Left colon (tissue), 2 donors: ENCODE results near the gene NT5DC4. TPM values are rescaled to one million over a fixed set of nuclear protein-coding genes. Genes with fewer than 3 reads are reported as not detected.
A peak's percentile ranks its signal among the peaks of the same experiment; 100 is the strongest.
"Not testable (repeated sequence)": the region's sequence is repeated elsewhere in the genome, so short reads cannot be mapped to it uniquely, and the experiment has no call there.

Experiments used
- ATAC-seq: fragments of 200-7000 bp; cut with Tn5 transposase; one replicate; pipeline ENCODE4 v1.9.1; 2020; ENCODE audit warnings: mild to moderate bottlenecking, moderate library complexity
- DNase-seq, 2 donors: peaks; one replicate each; pipeline ENCODE4 v3.0.0-alpha.2; 2020
- intact Hi-C, 2 donors: fragments of 100-400 bp; cut with DNase I in 1 of 2; cut with micrococcal nuclease in 1 of 2; formaldehyde crosslinking; loops; one replicate each; pipeline versions ENCODE4 v1.11.2 to v1.14.0; 2022; cut with DNase I, micrococcal nuclease
- total RNA-seq, 2 donors: library from RNA; stranded (reverse); fragmentation: NEBNext Ultra II Directional; extraction: Animal tissue kit (Norgen Biotek cat#: 25700); gene quantifications; one replicate each; pipeline ENCODE4 v1.2.1, GENCODE V29; 2021
- donor health status: DM: no; HTN: no; CAD: no.
- donor health status: DM: yes; HTN: yes; CAD: no.

The NT5DC4 gene
- total RNA-seq, 2 donors from 2014 or later = not detected

DNA sequence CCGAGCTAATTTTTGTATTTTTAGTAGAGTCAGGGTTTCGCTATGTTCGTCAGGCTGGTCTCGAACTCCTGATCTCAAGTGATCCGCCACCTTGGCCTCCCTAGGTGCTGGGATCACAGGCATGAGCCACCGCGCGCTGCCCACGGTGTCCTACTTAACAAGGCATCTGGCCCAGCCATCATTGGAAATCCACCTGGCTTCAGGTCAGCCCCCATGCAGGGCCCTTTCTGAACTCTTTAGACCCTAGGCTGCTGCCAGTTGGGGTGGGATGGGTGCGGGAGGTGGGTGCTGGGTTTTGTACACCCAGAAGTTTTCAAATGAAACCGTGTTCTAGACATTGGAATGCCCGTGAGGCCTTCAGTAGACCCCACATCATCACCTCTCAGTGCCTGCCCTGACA, 26.6 kb upstream of the NT5DC4 start:
- no peak for DNase-seq
- intact Hi-C loops = no loop called here
- no peak for ATAC-seq

DNA sequence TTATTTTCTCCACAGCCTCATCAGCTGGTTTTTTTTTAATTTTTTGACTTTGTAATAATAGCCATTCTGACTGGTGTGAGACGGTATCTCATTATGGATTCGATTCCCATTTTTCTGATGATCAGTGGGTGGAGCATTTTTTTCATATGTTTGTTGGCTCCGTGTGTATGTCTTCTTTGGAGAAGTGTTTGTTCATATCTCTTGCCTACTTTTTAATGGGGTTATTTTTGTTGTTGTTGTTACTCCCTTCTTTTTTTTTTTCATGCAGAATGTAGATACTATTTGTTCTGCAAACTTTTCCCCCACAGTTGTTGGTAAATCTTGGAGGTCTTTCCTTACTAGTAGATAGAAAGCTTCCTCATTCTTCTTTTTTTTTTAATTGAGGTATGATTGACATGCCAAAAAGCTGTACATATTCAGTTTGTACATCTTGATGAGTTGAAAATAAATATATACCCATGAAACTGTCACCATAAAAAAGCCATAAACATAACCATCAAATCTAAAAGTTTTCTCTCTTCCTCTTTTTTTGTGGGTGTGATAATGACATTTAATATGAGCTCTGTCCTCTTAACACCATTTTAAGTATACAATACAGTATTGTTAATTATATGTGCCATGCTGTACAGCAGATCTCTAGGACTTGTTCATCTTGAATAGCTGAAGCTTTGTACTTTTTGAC, 21.8 kb upstream of the NT5DC4 start:
- DNase-seq = no peak
- ATAC-seq = no peak
- intact Hi-C loops = no loop called here

GRCh38 chr2:112699984-112700667, 20.7 kb upstream of the NT5DC4 start:
- intact Hi-C loops = no loop called here
- DNase-seq = no peak
- peak; percentile 41 for ATAC-seq

DNA sequence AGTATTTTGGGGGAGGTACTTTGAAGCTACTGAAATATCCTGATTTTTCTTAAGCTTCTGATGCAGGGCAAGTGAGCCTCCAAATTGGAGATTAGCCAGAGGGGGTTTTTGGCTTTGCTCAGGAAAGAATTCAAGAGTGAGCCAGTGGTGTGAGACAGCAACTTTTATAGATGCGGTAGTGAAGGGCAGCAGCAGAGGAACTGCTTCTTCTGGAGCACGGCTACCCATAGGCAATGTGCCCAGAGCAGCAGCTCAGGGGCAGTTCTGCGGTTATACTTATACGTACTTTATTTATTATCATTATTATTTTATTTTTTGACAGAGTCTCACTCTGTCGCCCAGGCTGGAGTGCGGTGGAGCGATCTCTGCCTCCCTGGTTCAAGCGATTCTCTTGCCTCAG, 19.8 kb upstream of the NT5DC4 start:
- intact Hi-C loops = no loop called here
- no peak for DNase-seq
- no peak for ATAC-seq

DNA sequence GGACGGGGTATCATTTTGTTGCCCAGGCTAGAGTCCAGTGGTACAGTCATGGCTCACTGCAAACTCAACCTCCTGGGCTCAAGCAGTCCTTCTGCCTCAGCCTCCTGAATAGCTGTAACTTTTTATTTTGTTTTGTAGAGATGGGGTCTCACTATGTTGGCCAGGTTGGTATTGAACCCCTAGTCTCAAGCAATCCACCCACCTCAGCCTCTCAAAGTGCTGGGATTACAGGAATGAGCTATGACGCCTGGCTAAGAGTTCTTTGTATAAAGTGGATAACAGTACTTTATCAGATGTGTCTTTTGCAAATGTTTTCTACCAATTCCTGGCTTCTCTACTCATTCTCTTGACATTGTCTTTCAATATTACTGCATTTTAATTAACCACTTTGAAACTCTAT, 17.1 kb upstream of the NT5DC4 start:
- no peak for DNase-seq
- intact Hi-C loops = no loop called here
- no peak for ATAC-seq

GRCh38 chr2:112705575-112705974, 15.2 kb upstream of the NT5DC4 start:
- DNase-seq (no peak), ATAC-seq (no peak)
- intact Hi-C loops = no loop called here

- intact Hi-C loops = no loop called here
- DNase-seq (no peak), ATAC-seq (no peak)
Observed at GRCh38 chr2:112706170-112706664, 14.6 kb upstream of the NT5DC4 start.

GRCh38 chr2:112706947-112707346, 13.9 kb upstream of the NT5DC4 start:
- ATAC-seq, DNase-seq, intact Hi-C loops: not testable (repeated sequence)

DNA sequence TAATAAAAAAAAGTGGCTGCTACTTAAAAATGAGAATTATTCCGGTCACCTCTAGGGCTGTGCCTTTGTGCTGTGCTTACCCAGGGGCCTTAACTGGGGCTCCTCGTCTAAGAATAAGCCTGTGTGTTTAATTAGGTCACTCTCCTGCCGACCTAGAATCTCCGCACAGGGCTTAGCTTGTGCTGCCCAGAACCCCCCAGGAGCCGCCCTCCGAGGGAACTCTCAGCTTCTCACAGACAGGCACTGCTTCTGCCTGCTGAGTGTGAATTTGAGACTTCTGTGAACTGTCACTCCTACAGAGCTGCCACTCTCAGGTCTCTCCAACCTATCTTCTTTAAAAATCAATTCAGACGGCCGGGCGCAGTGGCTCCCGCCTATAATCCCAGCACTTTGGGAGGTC, 11.9 kb upstream of the NT5DC4 start:
- DNase-seq (no peak), ATAC-seq (no peak)
- intact Hi-C loops = no loop called here

DNA sequence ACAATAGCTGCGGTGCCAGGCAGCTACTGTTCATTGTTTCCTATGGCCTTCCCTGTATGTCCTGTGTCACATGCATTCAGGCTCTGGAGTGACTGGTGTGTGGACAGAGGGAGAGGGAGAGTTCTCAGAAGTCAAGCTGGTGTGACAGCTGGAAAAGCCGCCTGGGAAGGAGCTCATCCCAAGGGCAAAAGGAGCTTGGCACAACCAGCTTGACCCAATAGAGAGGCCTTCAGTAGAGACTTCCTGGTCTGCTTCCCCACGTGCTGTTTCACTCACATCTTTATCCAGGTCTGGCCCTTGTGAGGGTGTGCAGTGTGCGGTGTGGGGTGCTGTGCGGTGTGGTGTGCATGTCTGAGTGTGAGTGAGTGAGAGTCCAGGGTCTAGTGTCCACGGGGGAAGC, 11.1 kb upstream of the NT5DC4 start:
- intact Hi-C loops = no loop called here
- ATAC-seq (no peak), DNase-seq (no peak)

- no peak for DNase-seq
- ATAC-seq = no peak
- intact Hi-C loops = no loop called here
Observed at GRCh38 chr2:112710956-112711750, 9.7 kb upstream of the NT5DC4 start.

- ATAC-seq (no peak), DNase-seq (no peak)
- intact Hi-C loops = no loop called here
Observed at GRCh38 chr2:112712465-112712864, 8.4 kb upstream of the NT5DC4 start.

DNA sequence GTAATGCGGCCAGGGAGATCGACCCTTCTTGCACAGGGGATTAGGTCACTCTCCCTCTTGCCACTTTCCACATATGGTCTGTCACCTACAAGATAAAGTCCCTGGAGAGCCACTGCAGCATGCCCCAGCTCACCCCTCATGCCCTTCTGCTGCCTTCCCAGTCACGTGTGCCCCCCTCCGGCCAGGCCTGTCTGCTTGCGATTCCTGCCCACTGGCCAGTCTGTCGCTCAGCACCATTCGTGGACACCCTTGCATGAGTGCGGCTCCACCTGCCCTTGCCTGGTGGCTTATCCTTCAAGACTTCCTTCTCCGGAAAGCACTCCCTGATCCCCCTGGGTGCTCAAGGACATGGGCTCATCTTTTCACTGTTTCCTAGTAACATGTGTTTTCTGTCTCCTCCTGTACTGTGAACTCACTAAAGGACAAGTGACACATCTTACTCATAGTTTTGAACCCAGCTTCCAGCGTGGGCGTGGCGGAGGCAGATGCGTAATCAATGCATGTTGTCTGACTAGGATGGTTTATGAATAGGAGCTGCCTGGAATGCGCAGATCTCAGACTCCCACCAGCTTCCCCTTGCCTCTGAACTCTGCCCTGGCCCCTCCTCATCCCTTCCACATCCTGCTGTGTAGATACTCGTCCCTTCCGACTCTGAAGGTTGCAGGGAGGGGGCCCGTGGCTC, 7.8 kb upstream of the NT5DC4 start:
- intact Hi-C loops = no loop called here
- no peak for ATAC-seq
- DNase-seq = no peak

DNA sequence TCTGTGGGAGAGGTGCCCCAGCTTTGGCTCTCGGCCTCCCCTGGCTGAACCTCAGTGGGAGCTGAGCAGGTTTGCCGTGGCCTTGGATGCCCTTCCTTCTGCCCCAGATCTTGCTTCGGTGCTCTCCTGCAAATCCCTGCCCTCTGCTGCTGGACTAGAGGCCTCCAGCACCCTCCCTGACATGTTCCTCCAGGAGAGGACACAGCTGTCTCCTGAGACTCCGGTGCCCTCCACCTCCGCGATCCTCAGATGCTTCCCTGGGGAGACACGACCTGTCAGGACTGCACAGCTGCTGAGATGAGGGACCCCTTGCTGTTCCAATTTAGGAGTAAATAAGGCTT, 7.3 kb upstream of the NT5DC4 start:
- no peak for ATAC-seq
- DNase-seq = no peak
- intact Hi-C loops = no loop called here

GRCh38 chr2:112713926-112714325, 6.9 kb upstream of the NT5DC4 start:
- intact Hi-C loops = no loop called here
- DNase-seq (no peak), ATAC-seq (no peak)

DNA sequence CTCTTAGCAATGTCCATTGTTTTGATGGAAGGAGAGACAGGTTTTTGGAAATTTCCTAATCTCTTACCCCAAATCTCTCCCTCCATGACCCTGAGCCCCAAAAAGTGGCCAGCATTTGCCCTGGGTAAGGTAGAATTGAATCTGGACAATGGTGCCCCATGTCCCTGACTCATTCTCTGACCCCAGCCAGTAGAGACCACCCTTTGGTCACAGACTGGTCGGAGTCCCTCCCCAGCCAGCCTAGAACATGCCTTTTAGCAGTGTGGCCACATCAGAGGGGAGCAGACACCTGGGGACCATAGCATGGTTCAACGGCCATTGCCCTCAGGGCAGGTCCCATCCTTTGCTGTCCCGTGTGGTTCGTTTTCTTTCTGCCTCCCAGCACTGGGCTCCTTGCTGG, 6.5 kb upstream of the NT5DC4 start:
- DNase-seq = no peak
- no peak for ATAC-seq
- intact Hi-C loops = no loop called here

DNA sequence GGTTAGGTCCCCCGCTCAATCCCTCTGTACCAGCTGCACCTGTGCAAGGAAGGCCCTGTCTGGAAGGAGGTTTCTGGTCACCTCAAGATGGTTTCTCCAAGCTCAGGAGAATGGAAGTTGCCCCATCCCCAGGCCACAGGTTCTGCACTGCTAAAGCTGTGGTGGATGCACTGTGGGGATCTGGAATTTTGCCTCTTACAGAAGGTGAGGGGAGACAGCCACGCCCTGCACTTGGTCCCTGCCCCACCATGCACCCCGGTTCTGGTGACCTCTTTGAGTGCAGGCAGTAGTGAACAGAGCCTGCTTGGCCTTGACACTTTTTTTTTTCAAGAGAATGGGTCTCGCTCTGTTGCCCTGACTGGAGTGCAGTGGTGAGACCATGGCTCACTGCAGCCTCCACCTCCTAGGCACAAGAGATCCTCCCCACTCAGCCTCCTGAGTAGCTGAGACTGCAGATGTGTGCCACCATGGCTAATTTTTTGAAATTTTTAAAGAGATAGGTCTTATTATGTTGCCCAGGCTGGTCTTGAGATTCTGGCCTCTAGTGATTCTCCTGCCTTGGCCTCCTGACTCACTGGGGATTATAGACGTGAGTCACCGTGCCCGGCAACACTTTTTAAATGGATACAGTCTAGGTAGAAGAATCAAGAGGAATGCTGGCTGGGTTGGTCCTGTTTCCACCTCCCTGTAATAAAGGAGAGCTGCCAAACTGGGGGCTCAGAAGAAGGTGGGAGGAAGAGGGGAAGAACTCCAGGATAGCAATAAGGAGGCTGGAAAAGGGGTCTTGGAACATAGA, 5.8 kb upstream of the NT5DC4 start:
- ATAC-seq = no peak
- intact Hi-C loops = no loop called here

GRCh38 chr2:112716094-112716493, 4.7 kb upstream of the NT5DC4 start:
- intact Hi-C loops, DNase-seq, ATAC-seq: not testable (repeated sequence)

More for the DNA sequence above, 5.8 kb upstream of the NT5DC4 start:
- DNase-seq = no peak
